NCI-H748 (cell line): ENCODE measurements around the gene ZCCHC8.
"Not testable (repeated sequence)": the region's sequence is repeated elsewhere in the genome, so short reads cannot be mapped to it uniquely, and the experiment has no call there.

Experiments used
- DNase-seq: peaks from one replicate; lab custom pipeline; 2025; ENCODE audit not compliant: unreplicated experiment; lab: John Stamatoyannopoulos, UW

Gene ZCCHC8

DNA sequence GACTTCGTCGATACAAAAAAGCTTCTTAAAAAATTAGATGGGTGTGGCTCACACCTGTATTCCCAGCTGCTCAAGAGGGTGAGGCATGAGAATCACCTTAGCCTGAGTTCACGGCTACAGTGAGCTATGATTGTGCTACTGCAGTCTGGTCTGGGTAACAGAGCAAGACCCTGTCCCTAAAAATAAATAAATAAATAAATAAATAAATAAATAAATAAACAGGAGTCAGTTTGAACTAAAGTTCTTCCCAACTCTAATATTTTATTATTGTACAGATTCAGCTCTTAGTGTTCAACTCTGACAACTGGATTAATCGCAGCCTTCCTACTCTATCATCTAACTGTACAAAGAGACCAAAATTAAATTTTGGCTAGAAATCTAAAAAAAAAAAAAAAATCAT, 65.5 kb downstream of the ZCCHC8 start:
- no peak for DNase-seq

DNA sequence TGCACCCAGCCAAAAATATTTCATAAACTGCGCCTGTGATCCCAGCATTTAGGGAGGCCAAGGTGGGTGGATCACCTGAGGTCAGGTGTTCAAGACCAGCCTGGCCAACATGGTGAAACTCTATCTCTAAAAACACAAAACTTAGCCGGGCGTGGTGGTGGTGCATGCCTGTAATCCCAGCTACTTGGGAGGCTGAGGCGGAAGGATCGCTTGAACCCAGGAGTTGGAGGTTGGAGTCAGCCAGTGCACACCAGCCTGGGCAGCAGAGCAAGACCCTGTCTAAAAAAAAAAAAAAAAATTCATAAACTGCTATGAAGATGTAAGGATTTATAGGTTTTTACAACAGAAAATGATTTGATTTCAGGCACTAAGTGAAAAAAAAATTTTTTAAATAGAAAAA, 71.7 kb downstream of the ZCCHC8 start:
- not testable (repeated sequence) for DNase-seq

- DNase-seq: no peak
Measured at GRCh38 chr12:122427403-122427802, 73.3 kb downstream of the ZCCHC8 start.

DNA sequence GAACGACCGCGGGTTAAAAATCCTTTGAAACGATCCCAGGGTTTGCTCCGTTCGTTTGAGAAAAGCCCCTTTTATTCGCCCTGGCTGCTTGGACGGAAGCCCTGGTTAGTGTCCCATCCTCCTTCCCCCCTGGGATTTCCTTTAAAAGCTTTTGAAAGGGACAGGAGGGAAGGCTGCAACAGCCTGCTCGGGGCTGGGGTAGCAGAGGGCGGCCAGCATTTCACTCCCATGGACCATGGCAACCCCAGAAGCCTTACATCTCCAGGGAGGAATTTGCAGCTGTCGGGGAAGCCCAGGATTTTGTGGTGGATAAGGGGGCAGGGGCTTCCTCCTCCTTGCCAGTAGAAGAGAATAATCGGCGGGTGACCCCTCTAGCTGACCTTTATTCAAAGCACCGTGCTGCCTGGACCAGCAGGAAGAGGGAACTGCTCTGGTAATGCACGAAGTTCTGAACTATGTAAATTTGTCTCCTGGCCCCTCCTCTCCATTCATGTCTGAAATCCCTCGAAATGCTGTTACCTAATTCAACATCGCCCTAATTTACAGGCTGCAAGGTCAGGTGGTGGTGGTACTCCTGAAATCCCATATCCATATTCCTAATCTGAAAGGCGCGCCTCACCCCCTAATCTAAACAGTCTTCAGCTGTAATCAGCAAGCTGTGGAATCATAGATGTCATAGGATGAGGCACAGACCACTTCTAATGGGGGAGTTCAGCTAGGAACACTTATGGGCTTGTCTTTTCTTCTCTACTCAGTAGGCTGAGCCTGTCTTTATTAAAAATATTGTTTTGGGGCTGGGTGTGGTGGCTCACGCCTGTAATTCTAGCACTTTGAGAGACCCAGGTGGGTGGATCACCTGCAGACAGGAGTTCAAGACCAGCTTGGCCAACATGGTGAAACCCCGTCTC, 77.2 kb downstream of the ZCCHC8 start:
- DNase-seq: peak; percentile 65

DNA sequence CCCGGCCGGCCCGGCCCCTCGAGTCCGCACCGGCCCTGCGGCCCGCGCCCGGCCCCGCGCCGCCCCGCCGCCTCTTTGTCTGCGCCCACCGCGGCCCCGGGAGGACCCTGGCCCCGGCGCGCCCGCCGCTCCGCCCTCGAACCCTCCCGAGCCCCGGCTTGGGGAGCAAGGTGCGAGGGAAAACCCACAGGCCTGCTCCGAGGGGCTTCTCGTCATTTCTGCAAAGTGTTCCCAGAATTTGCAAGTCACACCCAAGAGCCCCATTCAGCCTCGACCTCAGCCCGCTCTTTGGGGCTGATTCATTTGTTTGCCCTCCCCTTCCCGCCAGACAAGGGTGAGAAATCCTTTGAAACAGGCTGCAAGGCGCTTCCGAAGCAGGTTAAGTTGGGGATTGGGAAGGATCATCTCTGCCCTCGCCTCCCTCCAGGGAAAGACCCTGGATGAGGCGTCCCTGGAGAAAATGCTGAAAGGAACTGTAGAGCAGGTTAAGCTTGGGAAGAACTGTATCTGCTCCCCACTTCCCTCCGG, 77.9 kb downstream of the ZCCHC8 start:
- DNase-seq: peak; percentile 65

DNA sequence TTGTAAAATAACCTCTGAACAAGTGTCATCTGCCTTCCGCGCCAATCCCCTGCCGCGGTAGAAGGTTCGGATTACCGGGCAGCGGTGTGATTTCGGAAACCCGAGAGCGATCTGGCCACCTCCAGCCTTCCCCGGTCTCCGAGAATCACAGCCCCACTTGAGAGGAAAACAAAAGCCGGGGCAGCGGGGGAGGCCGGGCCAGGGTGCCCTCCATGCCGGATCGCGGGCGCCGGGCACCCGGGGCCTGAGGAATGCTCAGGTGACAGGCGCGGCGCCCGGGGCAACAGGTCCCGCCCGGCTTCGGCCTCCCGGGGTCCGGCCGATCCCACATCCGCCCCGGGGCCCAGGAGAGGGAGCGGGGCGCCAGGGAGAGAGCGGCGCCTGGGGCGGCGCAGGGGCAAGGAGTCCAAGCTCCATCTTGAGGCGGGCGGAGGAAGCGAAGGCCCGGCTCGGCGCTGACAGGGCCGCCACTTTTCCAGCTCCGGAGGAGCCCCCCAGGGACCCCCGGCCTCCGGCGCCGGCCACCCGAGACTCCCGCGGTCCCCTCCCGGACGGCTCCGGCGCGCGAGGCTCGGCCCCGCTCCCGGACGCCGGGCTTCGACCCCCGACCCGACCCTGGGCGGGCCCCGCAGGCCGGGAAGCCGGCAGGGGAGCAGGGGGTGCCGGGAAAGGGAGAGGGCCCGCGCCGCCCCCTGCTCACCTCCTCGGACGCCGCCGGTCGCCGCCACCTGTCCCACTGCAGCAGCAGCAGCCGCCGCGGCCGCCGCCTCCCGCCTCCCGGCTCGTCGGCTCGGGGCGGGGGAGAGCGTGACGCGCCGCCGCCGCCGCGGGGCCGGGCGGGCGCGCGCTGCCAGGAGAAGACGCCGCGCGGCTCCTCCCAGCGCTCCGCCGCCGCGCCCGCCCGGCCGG, 78.7 kb downstream of the ZCCHC8 start, which contains the start of gene CLIP1:
TSS of gene CLIP1 (minus strand) at position 849 of the 909 bp plus-strand sequence. CDS start 42,217 bp downstream, outside the sequence.
- peak; percentile 64 for DNase-seq
